ENCODE data around the gene RAB11FIP3. TPM values are rescaled to one million over a fixed set of nuclear protein-coding genes. Genes with fewer than 3 reads are reported as not detected.

RAB11FIP3 gene
- total RNA-seq, 4 donors from 2014 or later = 20.7 to 62.5 (median 29.1) TPM

DNA sequence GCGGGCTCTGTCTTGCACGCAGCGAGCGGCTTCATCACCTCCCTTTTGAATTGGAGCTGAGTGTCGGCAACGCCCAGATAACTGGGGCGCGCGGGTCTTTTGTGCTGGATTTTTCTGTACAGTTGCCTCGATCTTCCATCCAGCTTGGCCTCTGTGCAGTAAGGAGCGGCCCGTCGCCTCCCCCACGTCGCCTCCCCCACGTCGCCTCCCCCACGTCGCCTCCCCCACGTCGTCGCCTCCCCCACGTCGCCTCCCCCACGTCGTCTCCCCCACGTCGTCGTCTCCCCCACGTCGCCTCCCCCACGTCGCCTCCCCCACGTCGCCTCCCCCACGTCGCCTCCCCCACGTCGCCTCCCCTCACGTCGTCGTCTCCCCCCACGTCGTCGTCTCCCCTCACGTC, 119.1 kb downstream of the RAB11FIP3 start:
- TF ChIP-seq, protein P1, sequence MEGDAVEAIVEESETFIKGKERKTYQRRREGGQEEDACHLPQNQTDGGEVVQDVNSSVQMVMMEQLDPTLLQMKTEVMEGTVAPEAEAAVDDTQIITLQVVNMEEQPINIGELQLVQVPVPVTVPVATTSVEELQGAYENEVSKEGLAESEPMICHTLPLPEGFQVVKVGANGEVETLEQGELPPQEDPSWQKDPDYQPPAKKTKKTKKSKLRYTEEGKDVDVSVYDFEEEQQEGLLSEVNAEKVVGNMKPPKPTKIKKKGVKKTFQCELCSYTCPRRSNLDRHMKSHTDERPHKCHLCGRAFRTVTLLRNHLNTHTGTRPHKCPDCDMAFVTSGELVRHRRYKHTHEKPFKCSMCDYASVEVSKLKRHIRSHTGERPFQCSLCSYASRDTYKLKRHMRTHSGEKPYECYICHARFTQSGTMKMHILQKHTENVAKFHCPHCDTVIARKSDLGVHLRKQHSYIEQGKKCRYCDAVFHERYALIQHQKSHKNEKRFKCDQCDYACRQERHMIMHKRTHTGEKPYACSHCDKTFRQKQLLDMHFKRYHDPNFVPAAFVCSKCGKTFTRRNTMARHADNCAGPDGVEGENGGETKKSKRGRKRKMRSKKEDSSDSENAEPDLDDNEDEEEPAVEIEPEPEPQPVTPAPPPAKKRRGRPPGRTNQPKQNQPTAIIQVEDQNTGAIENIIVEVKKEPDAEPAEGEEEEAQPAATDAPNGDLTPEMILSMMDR (IDR thresholded peaks at IDR 0.05) = no peak
- no peak for TF ChIP-seq POLR2A (IDR thresholded peaks at IDR 0.05)
- no peak for TF ChIP-seq EP300 (IDR thresholded peaks at IDR 0.05)
- no peak for TF ChIP-seq POLR2AphosphoS5 (IDR thresholded peaks at IDR 0.05)
- no peak overlapping the region for H3K4me3 ChIP-seq
- WGBS = 97% methylated on average over 34 of the region's 46 CpGs
- H3K9me3 ChIP-seq = no peaks in the 10 kb centered on the region
- DNase-seq (ENCODE audit: low spot score in 2 of 2) = no peak
- H3K4me1 ChIP-seq = peaks cover 7% of the 10 kb centered on the region
- no peak overlapping the region for H3K27ac ChIP-seq
- peaks cover 35% of the 10 kb centered on the region for H3K36me3 ChIP-seq
- no peaks in the 10 kb centered on the region for H3K27me3 ChIP-seq

DNA sequence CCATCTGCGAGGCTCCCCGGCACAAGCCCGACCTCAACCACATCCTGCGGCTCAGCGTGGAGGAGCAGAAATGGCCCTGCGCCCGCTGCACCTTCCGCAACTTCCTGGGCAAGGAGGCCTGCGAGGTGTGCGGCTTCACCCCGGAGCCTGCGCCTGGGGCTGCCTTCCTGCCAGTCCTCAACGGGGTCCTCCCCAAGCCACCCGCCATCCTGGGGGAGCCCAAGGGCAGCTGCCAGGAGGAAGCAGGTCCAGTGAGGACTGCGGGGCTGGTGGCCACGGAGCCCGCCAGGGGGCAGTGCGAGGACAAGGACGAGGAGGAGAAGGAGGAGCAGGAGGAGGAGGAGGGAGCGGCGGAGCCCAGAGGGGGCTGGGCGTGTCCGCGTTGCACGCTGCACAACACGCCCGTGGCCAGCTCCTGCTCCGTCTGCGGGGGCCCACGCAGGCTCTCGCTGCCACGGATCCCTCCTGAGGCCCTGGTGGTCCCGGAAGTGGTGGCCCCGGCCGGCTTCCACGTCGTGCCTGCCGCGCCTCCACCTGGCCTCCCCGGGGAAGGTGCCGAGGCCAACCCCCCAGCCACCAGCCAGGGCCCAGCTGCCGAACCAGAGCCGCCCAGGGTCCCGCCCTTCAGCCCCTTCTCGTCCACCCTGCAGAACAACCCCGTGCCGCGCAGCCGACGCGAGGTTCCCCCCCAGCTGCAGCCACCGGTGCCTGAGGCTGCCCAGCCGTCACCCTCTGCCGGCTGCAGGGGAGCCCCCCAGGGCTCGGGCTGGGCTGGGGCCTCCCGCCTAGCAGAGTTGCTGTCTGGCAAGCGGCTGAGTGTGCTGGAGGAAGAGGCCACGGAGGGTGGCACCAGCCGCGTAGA, 121.7 kb downstream of the RAB11FIP3 start:
- Histone ChIP-seq H3K36me3 (peaks cover 41% of the 10 kb centered on the region), H3K4me3 (peak overlapping the region; percentile 33), H3K4me1 (peaks cover 7% of the 10 kb centered on the region), H3K27ac (no peak overlapping the region), H3K9me3 (no peaks in the 10 kb centered on the region), H3K27me3 (no peaks in the 10 kb centered on the region)
- 60% methylated on average over 20 of the region's 60 CpGs for WGBS
- DNase-seq (ENCODE audit: low spot score in 2 of 2) = no peak
- TF ChIP-seq, protein P1 (IDR thresholded peaks at IDR 0.05) = peak; percentile 34 to 69
- TF ChIP-seq EP300 (IDR thresholded peaks at IDR 0.05) (no peak), POLR2AphosphoS5 (IDR thresholded peaks at IDR 0.05) (no peak), POLR2A (IDR thresholded peaks at IDR 0.05) (no peak)

DNA sequence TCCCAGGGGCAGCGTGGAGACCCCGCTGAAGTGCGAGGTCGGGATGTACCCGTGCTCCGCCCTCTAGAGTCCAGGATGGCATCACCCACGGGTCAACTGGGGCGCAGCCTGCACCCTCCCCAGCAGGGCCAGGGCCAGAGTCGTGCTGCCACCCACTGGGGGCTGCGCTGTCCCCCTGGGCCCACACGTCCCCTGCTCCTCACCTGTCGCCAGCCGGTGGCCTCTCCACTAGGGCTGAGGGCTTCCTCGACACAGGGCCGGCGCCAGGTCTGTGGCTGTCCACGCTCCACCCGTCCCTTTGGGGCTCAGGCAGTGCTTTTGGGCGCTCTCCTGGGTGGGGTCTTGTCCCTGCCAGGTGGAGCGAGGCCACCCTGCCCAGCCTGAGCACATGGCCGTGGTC, 123.1 kb downstream of the RAB11FIP3 start:
- Histone ChIP-seq H3K36me3 (peaks cover 56% of the 10 kb centered on the region), H3K27me3 (no peaks in the 10 kb centered on the region), H3K27ac (no peak overlapping the region), H3K9me3 (no peaks in the 10 kb centered on the region), H3K4me1 (peaks cover 7% of the 10 kb centered on the region), H3K4me3 (no peak overlapping the region)
- TF ChIP-seq POLR2AphosphoS5 (IDR thresholded peaks at IDR 0.05) (no peak), POLR2A (IDR thresholded peaks at IDR 0.05) (no peak), EP300 (IDR thresholded peaks at IDR 0.05) (no peak)
- TF ChIP-seq, protein P1 (IDR thresholded peaks at IDR 0.05) = no peak
- no peak for DNase-seq (ENCODE audit: low spot score in 2 of 2)
- WGBS = no CpG with 5 or more reads among the region's 21 CpGs

DNA sequence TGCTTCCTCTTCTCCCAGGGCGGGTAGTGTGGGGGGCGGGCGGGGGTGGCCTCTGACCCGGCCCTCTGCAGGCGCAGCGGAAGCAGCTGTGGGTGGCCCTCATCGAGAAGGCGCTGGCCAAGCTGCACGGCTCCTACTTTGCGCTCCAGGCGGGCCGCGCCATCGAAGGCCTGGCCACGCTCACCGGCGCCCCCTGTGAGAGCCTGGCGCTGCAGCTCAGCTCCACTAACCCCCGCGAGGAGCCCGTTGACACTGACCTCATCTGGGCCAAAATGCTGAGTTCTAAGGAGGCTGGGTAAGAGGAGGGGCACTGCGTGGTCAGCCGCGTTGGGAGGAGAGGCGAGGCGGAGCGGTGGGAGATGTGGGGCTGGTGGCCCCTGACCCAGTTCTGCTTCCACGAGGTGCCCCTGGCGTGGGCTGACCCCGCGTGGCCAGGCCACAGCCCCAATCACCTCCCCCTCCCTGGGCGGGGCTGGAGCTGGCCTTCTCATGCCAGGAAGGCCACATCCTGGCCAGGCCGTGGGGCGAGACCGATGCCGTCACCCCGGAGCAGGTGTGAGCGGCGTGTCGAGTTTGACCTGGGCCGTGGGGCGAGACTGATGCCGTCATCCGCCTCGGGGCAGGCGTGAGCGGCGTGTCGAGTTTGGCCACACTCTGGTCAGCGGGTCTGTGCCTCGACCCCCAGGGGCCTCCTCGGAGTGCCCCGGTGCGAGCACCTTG, 124.3 kb downstream of the RAB11FIP3 start:
- Histone ChIP-seq H3K27me3 (no peaks in the 10 kb centered on the region), H3K4me1 (peaks cover 15% of the 10 kb centered on the region), H3K36me3 (peaks cover 61% of the 10 kb centered on the region), H3K4me3 (no peak overlapping the region), H3K9me3 (no peaks in the 10 kb centered on the region), H3K27ac (no peak overlapping the region)
- 98% methylated on average over 22 of the region's 54 CpGs for WGBS
- DNase-seq (ENCODE audit: low spot score in 2 of 2) = no peak
- no peak for TF ChIP-seq POLR2AphosphoS5 (IDR thresholded peaks at IDR 0.05)
- no peak for TF ChIP-seq EP300 (IDR thresholded peaks at IDR 0.05)
- no peak for TF ChIP-seq POLR2A (IDR thresholded peaks at IDR 0.05)
- TF ChIP-seq, protein P1 (IDR thresholded peaks at IDR 0.05) = no peak

DNA sequence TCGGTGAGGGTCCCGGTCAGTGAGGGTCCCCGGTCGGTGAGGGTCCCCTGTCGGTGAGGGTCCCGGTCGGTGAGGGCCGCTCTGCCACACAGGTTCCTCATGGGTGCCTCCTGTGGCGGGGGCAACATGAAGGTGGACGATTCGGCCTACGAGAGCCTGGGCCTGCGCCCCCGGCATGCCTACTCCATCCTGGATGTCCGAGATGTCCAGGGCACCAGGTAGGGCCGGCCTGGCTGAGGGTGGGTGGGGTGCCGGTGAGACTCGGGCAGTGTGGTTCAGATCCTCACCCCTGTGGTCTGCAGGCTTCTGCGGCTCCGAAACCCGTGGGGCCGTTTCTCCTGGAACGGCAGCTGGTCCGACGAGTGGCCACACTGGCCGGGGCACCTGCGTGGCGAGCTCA, 125.8 kb downstream of the RAB11FIP3 start:
- no CpG with 5 or more reads among the region's 28 CpGs for WGBS

More for the DNA sequence above, 125.8 kb downstream of the RAB11FIP3 start:
- no peak overlapping the region for H3K4me3 ChIP-seq
- TF ChIP-seq EP300 (IDR thresholded peaks at IDR 0.05) (no peak), POLR2AphosphoS5 (IDR thresholded peaks at IDR 0.05) (no peak), POLR2A (IDR thresholded peaks at IDR 0.05) (no peak)
- TF ChIP-seq, protein P1 (IDR thresholded peaks at IDR 0.05) = no peak
- no peaks in the 10 kb centered on the region for H3K27me3 ChIP-seq
- no peak overlapping the region for H3K27ac ChIP-seq
- no peaks in the 10 kb centered on the region for H3K9me3 ChIP-seq
- H3K4me1 ChIP-seq = peaks cover 25% of the 10 kb centered on the region
- peaks cover 61% of the 10 kb centered on the region for H3K36me3 ChIP-seq
- no peak for DNase-seq (ENCODE audit: low spot score in 2 of 2)
